Pancreas (tissue), 10 donors: ENCODE results near the gene UQCRFS1. TPM values are rescaled to one million over a fixed set of nuclear protein-coding genes. Genes with fewer than 3 reads are reported as not detected.

Experiments
- ATAC-seq, 4 donors: fragments of 200-7000 bp; cut with Tn5 transposase; one replicate each; pipeline versions ENCODE4 v1.8.0 to v1.9.1; 2020; ENCODE audit warnings: mild to moderate bottlenecking in 4 of 4, moderate library complexity in 4 of 4
- DNase-seq, 6 donors: peaks; one replicate each; pipeline ENCODE4 v3.0.0-alpha.2; 2020
- FAIRE-seq: peaks from 2 replicates; lab custom pipeline; 2012; peaks lifted over from hg19 to GRCh38; lab: Jason Lieb, UNC
- H3K27ac ChIP-seq, 4 donors: fragments of 200-600 bp; sonication (generic); 1 replicate in 3 of 4; 2 replicates in 1 of 4; pipeline versions ENCODE4 v1.5.0 to v1.8.0; 2020
- H3K27me3 ChIP-seq, 4 donors: fragments of 200-600 bp; one replicate each; pipeline ENCODE4 v1.8.0; 2021
- H3K36me3 ChIP-seq, 3 donors: fragments of 200-600 bp; sonication (generic) in 1 of 3; one replicate each; pipeline versions ENCODE4 v1.5.0 to v1.8.0; 2020 to 2021
- H3K4me1 ChIP-seq, 3 donors: fragments of 200-600 bp; one replicate each; pipeline ENCODE4 v1.8.0; 2021
- H3K4me3 ChIP-seq, 4 donors: fragments of 200-600 bp; sonication (generic) in 2 of 4; one replicate each; pipeline versions ENCODE4 v1.5.0 to v1.8.0; 2020 to 2021
- H3K9me3 ChIP-seq, 4 donors: fragments of 200-600 bp; one replicate each; pipeline ENCODE4 v1.8.0; 2021
- CTCF ChIP-seq, 4 donors: fragments of 200-600 bp; sonication (generic) in 3 of 4; IDR thresholded peaks; one replicate each; pipeline versions ENCODE4 v1.5.0 to v1.8.0; 2021; ENCODE audit warnings: antibody characterized with exemption in 4 of 4
- WGBS, 2 donors: extraction: QIAGEN DNeasy Blood & Tissue Kit; methylation state at CpG; one replicate each; pipeline ENCODE4 v1.1.7; 2013; 5-methylcytosine and 5-hydroxymethylcytosine counted together
- intact Hi-C, 3 donors: fragments of 100-400 bp; cut with DNase I; formaldehyde crosslinking; loops; one replicate each; pipeline versions ENCODE4 v1.11.1 to v1.14.2; 2022
- polyA plus RNA-seq, 2 donors: library from polyadenylated mRNA; stranded (reverse); fragments of 200-250 nt; gene quantifications; one replicate each; pipeline ENCODE4 v1.2.3, GENCODE V29; 2013
- total RNA-seq, 6 donors: library from RNA; stranded (reverse); fragmentation: NEBNext Ultra II Directional in 4 of 6; extraction: Animal tissue kit (Norgen Biotek cat#: 25700) in 4 of 6; gene quantifications; one replicate each; pipeline versions ENCODE4 v1.2.1 to v1.2.4, GENCODE V29; 2021 to 2023
- donor health status: healthy with polysubstance abuse.
- donor health status: DM: no; HTN: no; CAD: no; lungs with moderate emphysema.
- donor health status: DM: no; HTN: no; CAD: no.
- donor health status: control.
- donor health status: control.
- donor health status: Bipolar disorder and iron deficiency.
- donor health status: DM: yes; HTN: yes; CAD: no.
- donor health status: DM: no; HTN: no; CAD: no.
- donor health status: DM: no; HTN: no; CAD: no.
- donor health status: DM: yes; HTN: yes; CAD: no.

Gene UQCRFS1
- total and polyA plus RNA-seq, 8 donors: 6.6 to 17.3 (median 14.9) TPM

GRCh38 chr19:29188289-29189032 is 24.5 kb downstream of the UQCRFS1 start:
- DNase-seq (no peak), FAIRE-seq (no peak), ATAC-seq (no peak)
- Histone ChIP-seq H3K27ac (no peak overlapping the region), H3K9me3 (no peaks in the 10 kb centered on the region), H3K27me3 (no peaks in the 10 kb centered on the region), H3K36me3 (no peaks in the 10 kb centered on the region), H3K4me1 (no peaks in the 10 kb centered on the region), H3K4me3 (no peak overlapping the region)
- intact Hi-C loops: no loop called here
- 66 to 71% methylated on average over 10 of the region's 10 CpGs for WGBS, 2 donors
- no peak for TF ChIP-seq CTCF (IDR thresholded peaks at IDR 0.05)

GRCh38 chr19:29187676-29188075 is 25.3 kb downstream of the UQCRFS1 start:
- DNase-seq (no peak), ATAC-seq (no peak), FAIRE-seq (no peak)
- WGBS, 2 donors: 62 to 68% methylated on average over 6 of the region's 6 CpGs
- no peak for TF ChIP-seq CTCF (IDR thresholded peaks at IDR 0.05)
- H3K27ac ChIP-seq: no peak overlapping the region
- no peaks in the 10 kb centered on the region for H3K9me3 ChIP-seq
- no peaks in the 10 kb centered on the region for H3K27me3 ChIP-seq
- intact Hi-C loops: no loop called here
- H3K4me1 ChIP-seq: no peaks in the 10 kb centered on the region
- no peak overlapping the region for H3K4me3 ChIP-seq
- H3K36me3 ChIP-seq: no peaks in the 10 kb centered on the region

- H3K4me3 ChIP-seq: no peak overlapping the region
- no peaks in the 10 kb centered on the region for H3K9me3 ChIP-seq
- no peaks in the 10 kb centered on the region for H3K36me3 ChIP-seq
- no peaks in the 10 kb centered on the region for H3K27me3 ChIP-seq
- no peak for TF ChIP-seq CTCF (IDR thresholded peaks at IDR 0.05)
- WGBS, 2 donors: 23 to 31% methylated on average over 6 of the region's 6 CpGs
- DNase-seq (no peak), FAIRE-seq (no peak), ATAC-seq (no peak)
- no peak overlapping the region for H3K27ac ChIP-seq
- intact Hi-C loops: no loop called here
- H3K4me1 ChIP-seq: no peaks in the 10 kb centered on the region
Observed at GRCh38 chr19:29185427-29185826, 27.5 kb downstream of the UQCRFS1 start.

- DNase-seq: no peak
- no peak for FAIRE-seq
- no peak for TF ChIP-seq CTCF (IDR thresholded peaks at IDR 0.05)
- Histone ChIP-seq H3K27ac (no peak overlapping the region), H3K36me3 (no peaks in the 10 kb centered on the region), H3K4me3 (no peak overlapping the region), H3K4me1 (no peaks in the 10 kb centered on the region), H3K9me3 (no peaks in the 10 kb centered on the region), H3K27me3 (no peaks in the 10 kb centered on the region)
- no peak for ATAC-seq
- 57 to 75% methylated on average over 2 of the region's 2 CpGs for WGBS, 2 donors
- intact Hi-C loops: no loop called here
Observed at GRCh38 chr19:29176981-29177754, 35.8 kb downstream of the UQCRFS1 start.

GRCh38 chr19:29173896-29174295 is 39.1 kb downstream of the UQCRFS1 start:
- no peak for ATAC-seq
- Histone ChIP-seq H3K27ac (no peak overlapping the region), H3K4me3 (no peak overlapping the region), H3K9me3 (no peaks in the 10 kb centered on the region), H3K4me1 (no peaks in the 10 kb centered on the region), H3K27me3 (no peaks in the 10 kb centered on the region), H3K36me3 (no peaks in the 10 kb centered on the region)
- DNase-seq: no peak
- intact Hi-C loops: no loop called here
- WGBS, 2 donors: 40 to 88% methylated on average over 2 of the region's 2 CpGs
- FAIRE-seq: no peak
- no peak for TF ChIP-seq CTCF (IDR thresholded peaks at IDR 0.05)
